Coronary artery (tissue), 2 donors: Measurements from ENCODE around the gene GRID2.

Experiments
- DNase-seq: peaks from one replicate; pipeline ENCODE4 v3.0.0-alpha.2; 2017; ENCODE audit warnings: low spot score
- H3K27ac ChIP-seq, 2 donors: fragments of 200-600 bp; sonication (generic); one replicate each; pipeline ENCODE4 v1.5.1; 2016 to 2019
- H3K4me3 ChIP-seq: fragments of 200-600 bp; sonication (generic); 2 replicates; pipeline ENCODE4 v1.5.1; 2016; ENCODE audit warnings: mild to moderate bottlenecking, moderate library complexity
- TF ChIP-seq, protein P1 (sequence below): fragments of 200-600 bp; sonication (generic); IDR thresholded peaks from one replicate; pipeline ENCODE4 v1.5.1; 2019; ENCODE audit warnings: antibody characterized with exemption

Gene GRID2

DNA sequence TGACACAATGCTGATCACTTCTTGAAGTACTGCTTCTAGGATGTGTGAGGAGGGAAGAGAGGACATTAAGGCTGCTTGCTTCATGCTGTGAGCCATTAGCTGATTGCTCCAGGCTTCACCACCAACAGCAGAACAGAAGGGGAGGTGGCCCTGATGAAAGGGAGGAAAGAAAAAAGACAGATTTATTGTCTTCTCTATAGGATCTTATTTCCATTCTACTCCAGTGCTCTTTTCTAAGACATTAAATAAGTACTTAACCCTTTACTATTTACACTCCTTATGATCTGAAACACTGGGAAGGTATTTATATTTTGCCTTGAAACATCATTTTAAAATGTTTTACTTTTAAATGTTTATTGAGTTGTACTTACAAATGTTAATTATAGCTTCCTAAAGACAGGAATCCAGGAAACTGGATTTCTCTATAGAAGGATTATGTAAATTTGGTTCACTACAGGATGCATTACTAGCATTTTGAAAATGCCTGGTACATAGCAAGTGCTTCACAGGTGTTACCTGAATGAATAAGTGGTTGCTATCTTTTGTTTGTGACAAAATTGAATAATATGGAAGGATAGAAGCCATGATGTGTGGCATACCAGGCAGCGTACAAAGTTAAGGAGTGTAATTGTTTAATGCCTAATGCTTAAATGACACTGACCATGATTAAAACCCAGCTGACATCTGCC, 843.9 kb downstream of the GRID2 start:
- TF ChIP-seq, protein P1, sequence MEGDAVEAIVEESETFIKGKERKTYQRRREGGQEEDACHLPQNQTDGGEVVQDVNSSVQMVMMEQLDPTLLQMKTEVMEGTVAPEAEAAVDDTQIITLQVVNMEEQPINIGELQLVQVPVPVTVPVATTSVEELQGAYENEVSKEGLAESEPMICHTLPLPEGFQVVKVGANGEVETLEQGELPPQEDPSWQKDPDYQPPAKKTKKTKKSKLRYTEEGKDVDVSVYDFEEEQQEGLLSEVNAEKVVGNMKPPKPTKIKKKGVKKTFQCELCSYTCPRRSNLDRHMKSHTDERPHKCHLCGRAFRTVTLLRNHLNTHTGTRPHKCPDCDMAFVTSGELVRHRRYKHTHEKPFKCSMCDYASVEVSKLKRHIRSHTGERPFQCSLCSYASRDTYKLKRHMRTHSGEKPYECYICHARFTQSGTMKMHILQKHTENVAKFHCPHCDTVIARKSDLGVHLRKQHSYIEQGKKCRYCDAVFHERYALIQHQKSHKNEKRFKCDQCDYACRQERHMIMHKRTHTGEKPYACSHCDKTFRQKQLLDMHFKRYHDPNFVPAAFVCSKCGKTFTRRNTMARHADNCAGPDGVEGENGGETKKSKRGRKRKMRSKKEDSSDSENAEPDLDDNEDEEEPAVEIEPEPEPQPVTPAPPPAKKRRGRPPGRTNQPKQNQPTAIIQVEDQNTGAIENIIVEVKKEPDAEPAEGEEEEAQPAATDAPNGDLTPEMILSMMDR: no peak
- Histone ChIP-seq H3K4me3 (no peak overlapping the region), H3K27ac (no peak overlapping the region)
- no peak for DNase-seq

DNA sequence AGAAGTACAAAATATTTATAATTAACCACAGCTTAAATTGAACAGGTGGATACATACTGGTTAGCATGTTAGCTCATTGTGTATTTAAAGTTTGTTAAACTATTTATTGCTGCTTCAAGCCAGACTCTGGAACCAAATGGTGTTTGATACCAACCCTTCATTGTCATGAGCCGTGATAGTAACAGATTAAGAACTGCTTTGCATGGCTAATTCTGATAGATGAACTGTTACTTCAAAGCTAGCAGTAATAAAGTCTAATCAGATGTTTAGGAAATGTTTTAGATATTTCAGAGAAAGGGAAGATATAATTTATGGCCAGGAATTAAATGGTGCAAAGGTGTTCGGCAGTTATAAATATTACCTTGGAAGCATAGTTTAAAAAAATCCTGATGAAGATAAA, 848.7 kb downstream of the GRID2 start:
- TF ChIP-seq, protein P1: no peak
- DNase-seq: no peak
- Histone ChIP-seq H3K27ac (no peak overlapping the region), H3K4me3 (no peak overlapping the region)

DNA sequence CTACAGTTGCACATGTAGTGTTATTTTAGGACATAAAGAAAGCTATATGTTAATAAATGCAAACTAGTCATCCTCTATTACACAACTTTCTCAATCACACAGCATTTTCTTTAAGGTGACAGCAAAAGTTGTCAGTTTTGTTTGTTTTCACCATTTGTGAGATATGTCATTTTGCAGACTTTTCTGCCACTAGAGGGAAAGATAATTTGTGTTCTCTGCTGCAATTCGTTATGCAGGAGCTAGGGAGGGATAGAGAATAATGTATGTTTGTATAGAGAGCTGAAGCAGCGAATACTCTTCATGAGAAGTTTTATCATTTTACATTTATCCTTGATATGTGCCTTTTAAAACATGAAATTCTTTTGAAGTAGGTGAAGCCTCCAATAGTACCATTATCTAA, 854.2 kb downstream of the GRID2 start:
- Histone ChIP-seq H3K4me3 (no peak overlapping the region), H3K27ac (no peak overlapping the region)
- TF ChIP-seq, protein P1: no peak
- DNase-seq: no peak

DNA sequence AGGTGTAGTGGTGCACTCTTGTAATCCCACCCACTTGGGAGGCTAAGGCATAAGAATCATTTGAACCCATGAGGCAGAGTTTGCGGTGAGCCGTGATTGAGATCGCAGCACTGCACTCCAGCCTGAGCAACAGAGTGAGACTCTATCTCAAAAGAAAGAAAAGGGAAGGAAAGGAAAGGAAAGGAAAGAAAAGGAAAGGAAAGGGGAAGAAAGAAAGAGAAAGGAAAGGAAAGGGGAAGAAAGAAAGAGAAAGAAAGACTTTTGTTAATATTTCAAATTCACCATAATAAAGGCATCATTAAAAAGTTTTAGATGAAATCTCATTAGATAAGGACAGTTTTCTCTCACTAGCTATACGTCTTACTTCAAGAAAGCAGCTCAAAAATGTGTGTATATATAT, 864.3 kb downstream of the GRID2 start:
- Histone ChIP-seq H3K4me3 (no peak overlapping the region), H3K27ac (no peak overlapping the region)
- DNase-seq: no peak
- TF ChIP-seq, protein P1: no peak

DNA sequence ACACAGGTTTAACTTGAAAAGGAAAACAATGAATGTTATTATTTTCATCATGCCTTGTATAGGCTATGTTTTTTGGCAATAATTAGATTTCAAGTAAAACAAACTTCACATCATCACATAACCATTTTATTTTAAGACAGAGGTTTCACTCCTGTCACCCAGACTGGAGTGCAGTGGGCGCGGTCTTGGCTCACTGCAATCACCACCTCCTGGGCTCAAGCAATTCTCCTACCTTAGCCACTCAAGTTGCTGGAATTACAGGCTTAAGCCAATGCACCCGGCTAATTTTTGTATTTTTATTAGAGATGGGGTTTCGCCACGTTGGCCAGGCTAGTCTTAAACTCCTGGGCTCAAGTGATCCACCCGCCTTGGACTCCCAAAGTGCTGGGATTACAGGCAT, 866.2 kb downstream of the GRID2 start:
- DNase-seq: no peak
- no peak overlapping the region for H3K27ac ChIP-seq
- TF ChIP-seq, protein P1: no peak
- no peak overlapping the region for H3K4me3 ChIP-seq

DNA sequence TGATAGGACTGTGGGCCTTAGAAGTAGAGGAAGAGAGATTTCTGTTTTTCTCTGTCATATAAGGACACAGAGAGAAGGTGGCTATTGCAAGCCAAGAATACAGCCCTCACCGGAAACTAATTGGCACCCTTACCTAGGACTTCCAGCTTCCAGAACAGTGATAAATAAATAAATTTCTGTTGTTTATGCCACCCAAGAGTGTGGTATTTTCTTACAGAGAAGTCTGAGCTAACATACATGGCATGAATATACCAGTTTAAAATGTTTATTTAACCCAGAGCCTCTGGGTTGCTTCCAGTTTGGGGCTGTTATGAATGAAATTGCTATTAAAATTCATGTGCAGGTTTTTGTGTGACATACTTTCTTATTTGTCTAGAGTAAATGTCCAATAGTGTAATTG, 870.8 kb downstream of the GRID2 start:
- DNase-seq: no peak
- Histone ChIP-seq H3K4me3 (no peak overlapping the region), H3K27ac (no peak overlapping the region)
- TF ChIP-seq, protein P1: no peak

DNA sequence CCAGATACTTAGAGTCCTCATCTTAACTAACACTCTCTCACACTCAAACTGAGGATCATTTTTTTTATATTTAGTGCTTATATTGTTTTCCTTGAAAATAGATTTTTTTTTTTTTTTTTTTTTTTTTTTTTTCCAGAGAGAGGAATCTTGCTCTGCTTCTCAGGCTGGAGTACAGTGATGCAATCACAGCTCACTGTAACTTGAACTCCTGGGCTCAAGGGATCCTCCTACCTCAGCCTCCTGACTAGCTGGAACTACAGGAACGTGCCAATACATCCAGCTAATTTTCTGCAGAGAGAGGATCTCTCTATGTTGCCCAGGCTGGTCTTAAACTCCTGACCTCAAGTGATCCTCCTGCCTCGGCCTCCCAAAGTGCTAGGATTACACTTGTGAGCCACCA, 874.5 kb downstream of the GRID2 start:
- TF ChIP-seq, protein P1: no peak
- DNase-seq: no peak

More for the DNA sequence above, 874.5 kb downstream of the GRID2 start:
- no peak overlapping the region for H3K4me3 ChIP-seq
- no peak overlapping the region for H3K27ac ChIP-seq
